Pulmonary artery endothelial cell (primary cell): ENCODE data around the gene SHROOM4. TPM values are rescaled to one million over a fixed set of nuclear protein-coding genes. Genes with fewer than 3 reads are reported as not detected.
A peak's percentile ranks its signal among the peaks of the same experiment; 100 is the strongest.

ENCODE experiments used
- DNase-seq: peaks from one replicate; pipeline ENCODE4 v3.0.0-alpha.2; 2011; ENCODE audit warnings: low read depth, low spot score
- total RNA-seq: library from RNA; depleted of rRNA; stranded (reverse); fragments of >200 nt; gene quantifications from 2 replicates; pipeline ENCODE4 v1.2.3, GENCODE V29; 2014

The SHROOM4 gene
- total RNA-seq, 1 donor from 2014 or later = 30.1 TPM

- DNase-seq = no peak
Measured at GRCh38 chrX:50622751-50623150, 191.2 kb downstream of the SHROOM4 start.

GRCh38 chrX:50618788-50619558 lies 195.0 kb downstream of the SHROOM4 start:
- DNase-seq = no peak

- DNase-seq = no peak
Measured at GRCh38 chrX:50617183-50617582, 196.8 kb downstream of the SHROOM4 start.

- no peak for DNase-seq
Measured at GRCh38 chrX:50615570-50616158, 198.3 kb downstream of the SHROOM4 start.

- no peak for DNase-seq
Measured at GRCh38 chrX:50614460-50614859, 199.5 kb downstream of the SHROOM4 start.

- no peak for DNase-seq
Measured at GRCh38 chrX:50613846-50614245, 200.1 kb downstream of the SHROOM4 start.

- no peak for DNase-seq
Measured at GRCh38 chrX:50609796-50610195, 204.2 kb downstream of the SHROOM4 start.

- no peak for DNase-seq
Measured at GRCh38 chrX:50606300-50606950, 207.6 kb downstream of the SHROOM4 start.

GRCh38 chrX:50596056-50596455 lies 217.9 kb downstream of the SHROOM4 start:
- DNase-seq = no peak

- DNase-seq = peak; percentile 64
Measured at GRCh38 chrX:50594788-50595187, 219.2 kb downstream of the SHROOM4 start.

- DNase-seq = no peak
Measured at GRCh38 chrX:50586980-50587379, 227.0 kb downstream of the SHROOM4 start.

GRCh38 chrX:50586407-50586806 lies 227.6 kb downstream of the SHROOM4 start:
- no peak for DNase-seq

GRCh38 chrX:50581405-50581804 lies 232.6 kb downstream of the SHROOM4 start:
- DNase-seq = no peak

- peak; percentile 19 for DNase-seq
Measured at GRCh38 chrX:50579955-50580354, 234.0 kb downstream of the SHROOM4 start.

GRCh38 chrX:50577326-50577725 lies 236.7 kb downstream of the SHROOM4 start:
- no peak for DNase-seq

GRCh38 chrX:50567636-50568035 lies 246.4 kb downstream of the SHROOM4 start:
- no peak for DNase-seq

- DNase-seq = no peak
Measured at GRCh38 chrX:50565718-50566117, 248.3 kb downstream of the SHROOM4 start.

Other genes starting within 250 kb of the SHROOM4 start
- gene BMP15, start 96.5 kb upstream of the SHROOM4 start, total RNA-seq = not detected in 2 replicates